HG02763 (cell line): ENCODE measurements around the gene DIPK1B.
"Not testable (repeated sequence)": the region's sequence is repeated elsewhere in the genome, so short reads cannot be mapped to it uniquely, and the experiment has no call there.

Experiments
- ATAC-seq: cut with Tn5 transposase; IDR thresholded peaks from one replicate; pipeline ENCODE4 v1.9.1; 2021; ENCODE audit warnings: mild to moderate bottlenecking, moderate library complexity; ENCODE audit not compliant: unreplicated experiment

The DIPK1B gene

DNA sequence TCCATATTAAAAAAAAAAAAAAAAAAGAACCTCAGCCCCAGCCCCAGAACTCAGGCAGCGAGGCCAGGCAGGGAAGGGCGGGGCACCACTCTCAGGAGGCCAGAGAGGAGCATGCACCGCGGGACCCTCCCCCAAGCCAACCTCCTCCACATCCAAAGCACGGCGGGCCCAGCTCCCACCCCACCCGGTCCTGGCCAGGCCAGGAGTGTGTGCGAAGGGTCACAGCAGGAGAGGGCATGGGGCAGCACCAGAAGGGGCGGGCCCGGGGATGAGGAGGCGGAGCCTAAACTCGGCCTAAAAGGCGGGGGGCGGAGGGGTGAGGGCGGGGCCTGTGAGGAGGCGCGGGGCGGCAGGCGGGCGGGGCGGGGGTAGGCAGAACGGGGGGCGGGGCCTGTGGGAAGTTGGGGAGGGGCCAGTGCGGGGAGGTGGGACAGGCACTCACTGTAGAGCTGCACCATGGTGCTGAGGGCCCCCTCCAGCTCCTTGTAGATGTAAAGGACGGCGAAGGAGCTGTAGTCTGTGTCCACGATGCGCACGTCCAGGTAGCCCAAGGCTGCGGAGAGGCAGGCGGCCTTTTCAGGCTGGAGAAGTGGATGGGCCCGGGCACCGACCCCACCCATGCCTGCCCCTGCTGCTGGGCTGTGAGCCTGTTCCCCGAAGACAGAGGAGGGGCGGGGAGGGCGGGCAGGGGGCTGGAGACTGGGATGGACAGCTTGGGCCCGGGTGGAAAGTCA, 50.7 kb downstream of the DIPK1B start:
- ATAC-seq, result no peak

- ATAC-seq, result no peak
These were observed 51.3 kb downstream of the DIPK1B start for GRCh38 chr9:136763649-136764035.

DNA sequence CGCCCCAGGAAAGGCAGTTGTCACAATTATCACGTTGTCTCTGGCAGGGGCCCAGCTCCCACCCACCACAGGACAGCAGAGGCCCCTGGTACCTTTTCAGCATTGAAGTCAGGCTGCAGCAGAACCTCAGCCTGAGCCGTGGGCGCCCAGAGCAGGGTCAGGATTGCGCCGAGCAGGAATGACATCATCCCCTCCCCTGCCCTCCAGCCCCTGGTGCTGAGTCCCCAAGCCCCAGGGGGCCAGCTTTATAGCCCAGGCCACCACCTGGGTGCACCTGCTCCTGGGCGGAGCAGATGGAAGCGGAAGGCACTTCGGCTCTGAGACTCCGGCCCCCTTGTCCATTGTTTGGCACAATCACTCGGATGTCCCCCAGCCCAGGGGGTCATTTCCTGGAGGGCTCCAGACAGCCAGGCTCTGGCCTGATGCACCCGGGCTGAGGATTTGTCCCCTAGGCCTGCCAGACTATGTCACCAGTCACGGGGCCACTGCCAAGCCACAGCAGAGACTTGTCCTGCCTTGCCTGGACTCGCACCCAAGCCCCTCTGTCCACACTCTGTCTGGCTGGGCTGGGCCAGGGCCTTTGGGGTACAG, 52.0 kb downstream of the DIPK1B start, which contains the start of gene LCN15:
LCN15 (minus strand) TSS at position 218 of the 591 bp plus-strand sequence; CDS start at position 188, 30 bp downstream.
- no peak for ATAC-seq

DNA sequence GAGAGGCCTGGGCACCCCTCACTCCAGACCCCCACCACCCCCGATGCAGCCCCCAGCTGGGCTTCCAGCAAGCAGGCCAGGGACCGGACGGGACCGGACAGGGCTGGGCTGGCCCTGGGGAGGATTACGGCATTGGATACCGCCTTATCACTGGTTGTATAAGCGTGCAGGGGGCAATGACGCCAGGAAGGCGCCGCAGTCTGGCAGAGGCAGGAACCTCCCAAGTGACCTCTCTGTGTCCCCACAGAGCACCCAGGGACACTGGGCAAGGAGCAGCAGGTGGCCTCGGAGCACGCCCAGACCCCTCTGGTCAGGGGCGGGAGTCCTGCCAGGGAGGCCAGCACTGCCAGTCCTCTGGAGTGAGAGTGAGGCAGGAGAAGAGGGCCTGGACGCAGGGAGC, 52.7 kb downstream of the DIPK1B start:
- ATAC-seq, result no peak

DNA sequence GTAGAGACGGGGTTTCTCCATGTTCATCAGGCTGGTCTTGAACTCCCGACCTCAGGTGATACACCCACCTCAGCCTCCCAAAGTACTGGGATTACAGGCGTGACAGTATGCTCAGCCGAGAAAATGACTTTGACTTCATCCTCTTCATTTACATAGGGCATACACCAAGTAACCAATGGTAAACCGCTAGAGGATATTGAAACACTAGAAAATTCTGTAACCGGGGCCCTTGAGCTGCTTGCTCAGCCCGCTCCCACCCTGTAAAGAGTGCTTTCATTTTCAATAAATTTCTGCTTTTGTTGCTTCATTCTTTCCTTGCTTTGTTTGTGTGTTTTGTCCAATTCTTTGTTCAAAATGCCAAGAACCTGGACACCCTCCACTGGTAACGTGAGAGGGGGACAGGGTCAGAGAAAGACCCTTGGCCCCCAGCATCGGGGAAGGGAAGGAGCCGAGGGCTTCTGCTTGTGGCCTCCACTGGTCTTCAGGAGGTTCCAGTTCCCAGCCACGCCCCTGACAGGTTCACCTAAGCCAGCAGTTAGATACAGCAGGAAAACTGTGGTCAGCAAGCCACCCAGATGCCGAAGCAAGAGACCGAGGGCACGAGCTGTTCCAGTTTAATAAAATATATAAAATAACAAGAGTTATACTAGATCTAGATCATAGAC, 53.5 kb downstream of the DIPK1B start:
- ATAC-seq, result not testable (repeated sequence)

GRCh38 chr9:136766410-136767120, 54.2 kb downstream of the DIPK1B start:
- not testable (repeated sequence) for ATAC-seq

DNA sequence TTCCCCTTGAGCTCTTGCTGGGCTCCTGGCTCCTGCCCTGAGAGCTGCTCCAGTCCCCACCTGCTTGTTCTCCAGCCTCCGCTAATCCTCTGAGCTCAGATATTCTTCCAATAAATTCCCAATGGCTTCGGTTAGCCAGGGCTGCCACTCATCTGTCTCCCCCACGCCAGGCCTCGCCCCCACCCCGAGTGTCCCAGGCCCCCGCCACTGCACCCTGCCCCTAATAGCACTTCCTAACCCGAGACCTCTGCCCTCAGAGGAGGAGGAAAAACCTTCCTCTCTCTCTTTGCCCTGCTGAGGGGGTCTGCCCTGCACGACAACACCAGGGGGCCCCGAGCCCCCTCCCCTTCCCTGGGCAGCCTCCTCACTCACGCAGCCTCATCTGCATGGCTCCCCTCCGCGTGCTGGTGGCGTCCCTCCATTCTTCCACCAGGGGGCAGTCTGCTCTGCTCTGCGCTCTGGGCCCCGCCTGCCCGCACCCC, 57.4 kb downstream of the DIPK1B start:
- no peak for ATAC-seq

GRCh38 chr9:136771907-136772415, 59.6 kb downstream of the DIPK1B start:
- ATAC-seq, result no peak

- no peak for ATAC-seq
These were observed 61.1 kb downstream of the DIPK1B start for GRCh38 chr9:136773386-136774044.
